ENCODE data around the gene TRIP12. TPM values are rescaled to one million over a fixed set of nuclear protein-coding genes. Genes with fewer than 3 reads are reported as not detected.
"Not testable (repeated sequence)": the region's sequence is repeated elsewhere in the genome, so short reads cannot be mapped to it uniquely, and the experiment has no call there.

Gene TRIP12
- polyA plus RNA-seq, 2 of the 4 experiments (the other 2 are of a cell fraction), result 103 to 151 TPM

GRCh38 chr2:229925201-229925600, 3.4 kb upstream of the TRIP12 start (continued):
- no peak for TF ChIP-seq NFE2L2 (conservative IDR thresholded peaks at IDR 0.05; ENCODE audit: low read length)

DNA sequence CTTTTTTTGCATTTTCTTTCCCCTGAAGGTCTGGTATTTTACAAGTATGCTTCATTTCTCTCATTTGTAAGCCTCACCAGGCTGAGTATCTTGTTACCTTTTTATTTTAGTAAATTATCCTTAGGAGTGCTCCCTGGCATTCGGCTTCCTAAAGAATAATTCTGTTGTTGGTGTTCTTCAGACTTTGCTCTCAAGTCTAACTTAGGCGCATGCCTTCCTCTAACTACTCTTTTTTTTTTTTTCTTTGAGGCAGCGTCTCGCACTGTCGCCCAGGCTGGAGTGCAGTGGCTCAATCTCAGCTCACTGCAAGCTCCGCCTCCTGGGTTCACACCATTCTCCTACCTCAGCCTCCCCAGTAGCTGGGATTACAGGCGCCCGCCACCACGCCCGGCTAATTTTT, 2.7 kb upstream of the TRIP12 start:
- H3K4me2 ChIP-seq; POLR2A ChIA-PET; FAIRE-seq; H3K9me3 ChIP-seq; H3K4me3 ChIP-seq; DNase-seq (ENCODE audit: low read depth in 1 of 2, low spot score in 1 of 2); ATAC-seq; H3K27ac ChIP-seq; CTCF ChIA-PET: not testable (repeated sequence)
- peaks cover 32% of the 10 kb centered on the region for H3K4me1 ChIP-seq
- WGBS (ENCODE audit: missing lambda C conversion rate), result 98% methylated on average over 10 of the region's 10 CpGs

GRCh38 chr2:229922449-229923386, 909 bp upstream of the TRIP12 start, which contains the start of gene FBXO36:
Gene FBXO36, plus strand, starts transcription at chr2:229922503. Its CDS starts 11 bp downstream, at chr2:229922514.
- POLR2A ChIA-PET, result interaction anchor here (0.7 kb wide), 1 partner anchor 22 kb away, joined by 3 read pairs; no protein-coding TSS in a partner anchor
- DNase-seq (ENCODE audit: low read depth in 1 of 2, low spot score in 1 of 2), result peak; percentile 37 to 92
- H3K9me3 ChIP-seq, result no peaks in the 10 kb centered on the region
- peak; percentile 79 to 81 for ATAC-seq
- CTCF ChIA-PET, result interaction anchor here (0.9 kb wide), 1 partner anchor 143 kb away, joined by 3 read pairs; no protein-coding TSS in a partner anchor
- H3K4me3 ChIP-seq, result peak within 1 kb of the TSS; percentile 97
- WGBS (ENCODE audit: missing lambda C conversion rate), result 2% methylated on average over 34 of the region's 61 CpGs
- H3K27ac ChIP-seq, result peak within 1 kb of the TSS; percentile 99 to 100
- no peak for TF ChIP-seq ZFP36 (IDR thresholded peaks at IDR 0.05; ENCODE audit: borderline replicate concordance, partially characterized antibody)
- TF ChIP-seq HDAC2 (IDR thresholded peaks at IDR 0.05), result peak; percentile 65; the same call in 1 of the 2 replicates
- TF ChIP-seq, protein P1, sequence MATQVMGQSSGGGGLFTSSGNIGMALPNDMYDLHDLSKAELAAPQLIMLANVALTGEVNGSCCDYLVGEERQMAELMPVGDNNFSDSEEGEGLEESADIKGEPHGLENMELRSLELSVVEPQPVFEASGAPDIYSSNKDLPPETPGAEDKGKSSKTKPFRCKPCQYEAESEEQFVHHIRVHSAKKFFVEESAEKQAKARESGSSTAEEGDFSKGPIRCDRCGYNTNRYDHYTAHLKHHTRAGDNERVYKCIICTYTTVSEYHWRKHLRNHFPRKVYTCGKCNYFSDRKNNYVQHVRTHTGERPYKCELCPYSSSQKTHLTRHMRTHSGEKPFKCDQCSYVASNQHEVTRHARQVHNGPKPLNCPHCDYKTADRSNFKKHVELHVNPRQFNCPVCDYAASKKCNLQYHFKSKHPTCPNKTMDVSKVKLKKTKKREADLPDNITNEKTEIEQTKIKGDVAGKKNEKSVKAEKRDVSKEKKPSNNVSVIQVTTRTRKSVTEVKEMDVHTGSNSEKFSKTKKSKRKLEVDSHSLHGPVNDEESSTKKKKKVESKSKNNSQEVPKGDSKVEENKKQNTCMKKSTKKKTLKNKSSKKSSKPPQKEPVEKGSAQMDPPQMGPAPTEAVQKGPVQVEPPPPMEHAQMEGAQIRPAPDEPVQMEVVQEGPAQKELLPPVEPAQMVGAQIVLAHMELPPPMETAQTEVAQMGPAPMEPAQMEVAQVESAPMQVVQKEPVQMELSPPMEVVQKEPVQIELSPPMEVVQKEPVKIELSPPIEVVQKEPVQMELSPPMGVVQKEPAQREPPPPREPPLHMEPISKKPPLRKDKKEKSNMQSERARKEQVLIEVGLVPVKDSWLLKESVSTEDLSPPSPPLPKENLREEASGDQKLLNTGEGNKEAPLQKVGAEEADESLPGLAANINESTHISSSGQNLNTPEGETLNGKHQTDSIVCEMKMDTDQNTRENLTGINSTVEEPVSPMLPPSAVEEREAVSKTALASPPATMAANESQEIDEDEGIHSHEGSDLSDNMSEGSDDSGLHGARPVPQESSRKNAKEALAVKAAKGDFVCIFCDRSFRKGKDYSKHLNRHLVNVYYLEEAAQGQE (IDR thresholded peaks at IDR 0.05), result no peak
- no peak for TF ChIP-seq HEYL (CRISPR knock-in tag; IDR thresholded peaks at IDR 0.05)
- TF ChIP-seq HOXB5 (CRISPR knock-in tag; IDR thresholded peaks at IDR 0.05), result no peak
- TF ChIP-seq PHF8 (IDR thresholded peaks at IDR 0.05; ENCODE audit: borderline replicate concordance, low read depth), result peak; percentile 56
- TF ChIP-seq, protein P2, sequence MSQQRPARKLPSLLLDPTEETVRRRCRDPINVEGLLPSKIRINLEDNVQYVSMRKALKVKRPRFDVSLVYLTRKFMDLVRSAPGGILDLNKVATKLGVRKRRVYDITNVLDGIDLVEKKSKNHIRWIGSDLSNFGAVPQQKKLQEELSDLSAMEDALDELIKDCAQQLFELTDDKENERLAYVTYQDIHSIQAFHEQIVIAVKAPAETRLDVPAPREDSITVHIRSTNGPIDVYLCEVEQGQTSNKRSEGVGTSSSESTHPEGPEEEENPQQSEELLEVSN (IDR thresholded peaks at IDR 0.05; ENCODE audit: borderline replicate concordance, low read depth), result peak; percentile 84
- TF ChIP-seq FOSB (CRISPR knock-in tag; IDR thresholded peaks at IDR 0.05), result no peak
- peak; percentile 31 for TF ChIP-seq POLR2A (IDR thresholded peaks at IDR 0.05; ENCODE audit: low read length)
- no peak for TF ChIP-seq GATA3 (IDR thresholded peaks at IDR 0.05; ENCODE audit: borderline replicate concordance)
- no peak for TF ChIP-seq CBX8 (IDR thresholded peaks at IDR 0.05)
- no peak for TF ChIP-seq ESRRA (IDR thresholded peaks at IDR 0.05; ENCODE audit: borderline replicate concordance, low read length)
- TF ChIP-seq, protein P3, sequence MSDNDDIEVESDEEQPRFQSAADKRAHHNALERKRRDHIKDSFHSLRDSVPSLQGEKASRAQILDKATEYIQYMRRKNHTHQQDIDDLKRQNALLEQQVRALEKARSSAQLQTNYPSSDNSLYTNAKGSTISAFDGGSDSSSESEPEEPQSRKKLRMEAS (IDR thresholded peaks at IDR 0.05), result peak; percentile 77; the same call in 1 of the 2 replicates
- TF ChIP-seq FOSL2 (IDR thresholded peaks at IDR 0.05), result no peak
- no peak for TF ChIP-seq FOSL2 (CRISPR knock-in tag; IDR thresholded peaks at IDR 0.05)
- TF ChIP-seq MYC (IDR thresholded peaks at IDR 0.05; ENCODE audit: borderline replicate concordance, low read length), result no peak
- no peak for TF ChIP-seq USF2 (IDR thresholded peaks at IDR 0.05)
- TF ChIP-seq CTCF (IDR thresholded peaks at IDR 0.05), result no peak
- TF ChIP-seq KDM5A (IDR thresholded peaks at IDR 0.05), result peak; percentile 61; the same call in 1 of the 2 replicates
- TF ChIP-seq ZC3H11A (IDR thresholded peaks at IDR 0.05), result no peak
- 0 out of 2 replicates have a peak, but pooled peaks have one; percentile 77 for TF ChIP-seq TFCP2L1 (CRISPR knock-in tag; IDR thresholded peaks at IDR 0.05)
- H3K4me2 ChIP-seq, result peak within 1 kb of the TSS; percentile 91
- peaks cover 17% of the 10 kb centered on the region; the same call in 2 of the 3 replicates for H3K4me1 ChIP-seq
- no peak for FAIRE-seq
